Stimulated activated CD8-positive, alpha-beta memory T cell treated with anti-CD3 and anti-CD28 coated beads, Interleukin-4, amount 100 ng/mL, for 48 hours (primary cell): ENCODE results near the gene MCCC1.
A peak's percentile ranks its signal among the peaks of the same experiment; 100 is the strongest.
"Not testable (repeated sequence)": the region's sequence is repeated elsewhere in the genome, so short reads cannot be mapped to it uniquely, and the experiment has no call there.

Experiments used
- DNase-seq: peaks from one replicate; pipeline ENCODE4 v3.0.0-alpha.2; 2020

The MCCC1 gene

GRCh38 chr3:183101040-183101439 lies 1.7 kb upstream of the MCCC1 start:
- DNase-seq, result not testable (repeated sequence)

- DNase-seq, result no peak
Measured at GRCh38 chr3:183100376-183100775, 1.1 kb upstream of the MCCC1 start.

- no peak for DNase-seq
Measured at GRCh38 chr3:183099838-183100204, 525 bp upstream of the MCCC1 start.

GRCh38 chr3:183098536-183099025 lies 715 bp downstream of the MCCC1 start:
- DNase-seq, result peak; percentile 50

GRCh38 chr3:183094711-183095110 lies 4.6 kb downstream of the MCCC1 start:
- DNase-seq, result no peak

- no peak for DNase-seq
Measured at GRCh38 chr3:183092256-183092655, 7.0 kb downstream of the MCCC1 start.

GRCh38 chr3:183087184-183087583 lies 12.1 kb downstream of the MCCC1 start:
- no peak for DNase-seq

GRCh38 chr3:183085634-183086390 lies 13.5 kb downstream of the MCCC1 start:
- DNase-seq, result peak; percentile 40

GRCh38 chr3:183082355-183082915 lies 16.9 kb downstream of the MCCC1 start:
- DNase-seq, result no peak

- no peak for DNase-seq
Measured at GRCh38 chr3:183081459-183082183, 17.7 kb downstream of the MCCC1 start.

GRCh38 chr3:183080628-183081027 lies 18.7 kb downstream of the MCCC1 start:
- no peak for DNase-seq

- DNase-seq, result no peak
Measured at GRCh38 chr3:183074881-183075280, 24.4 kb downstream of the MCCC1 start.

GRCh38 chr3:183074261-183074660 lies 25.0 kb downstream of the MCCC1 start:
- DNase-seq, result no peak

GRCh38 chr3:183073839-183074238 lies 25.5 kb downstream of the MCCC1 start:
- no peak for DNase-seq

GRCh38 chr3:183070892-183071291 lies 28.4 kb downstream of the MCCC1 start:
- DNase-seq, result no peak

GRCh38 chr3:183069086-183069485 lies 30.2 kb downstream of the MCCC1 start:
- DNase-seq, result no peak

- DNase-seq, result not testable (repeated sequence)
Measured at GRCh38 chr3:183066891-183067290, 32.4 kb downstream of the MCCC1 start.

GRCh38 chr3:183064475-183064874 lies 34.8 kb downstream of the MCCC1 start:
- no peak for DNase-seq

GRCh38 chr3:183061391-183062172 lies 37.7 kb downstream of the MCCC1 start:
- DNase-seq, result no peak

GRCh38 chr3:183058351-183058750 lies 40.9 kb downstream of the MCCC1 start:
- DNase-seq, result no peak

- no peak for DNase-seq
Measured at GRCh38 chr3:183050706-183051105, 48.6 kb downstream of the MCCC1 start.

- no peak for DNase-seq
Measured at GRCh38 chr3:183046883-183047282, 52.4 kb downstream of the MCCC1 start.
